Measurements from ENCODE around the gene TLR7. TPM values are rescaled to one million over a fixed set of nuclear protein-coding genes. Genes with fewer than 3 reads are reported as not detected.

The TLR7 gene
- total RNA-seq, 1 experiment from 2014 or later: not detected

GRCh38 chrX:12934850-12935249 is 68.0 kb downstream of the TLR7 start:
- no peak overlapping the region for H3K4me3 ChIP-seq (ENCODE audit: low read depth in 2 of 2, low read length in 2 of 2)
- CTCF ChIA-PET: no interaction called here
- POLR2A ChIA-PET: no interaction called here
- no peaks in the 10 kb centered on the region for H3K27me3 ChIP-seq (ENCODE audit: control insufficient read depth, insufficient read depth, low read length)
- TF ChIP-seq, protein P1, sequence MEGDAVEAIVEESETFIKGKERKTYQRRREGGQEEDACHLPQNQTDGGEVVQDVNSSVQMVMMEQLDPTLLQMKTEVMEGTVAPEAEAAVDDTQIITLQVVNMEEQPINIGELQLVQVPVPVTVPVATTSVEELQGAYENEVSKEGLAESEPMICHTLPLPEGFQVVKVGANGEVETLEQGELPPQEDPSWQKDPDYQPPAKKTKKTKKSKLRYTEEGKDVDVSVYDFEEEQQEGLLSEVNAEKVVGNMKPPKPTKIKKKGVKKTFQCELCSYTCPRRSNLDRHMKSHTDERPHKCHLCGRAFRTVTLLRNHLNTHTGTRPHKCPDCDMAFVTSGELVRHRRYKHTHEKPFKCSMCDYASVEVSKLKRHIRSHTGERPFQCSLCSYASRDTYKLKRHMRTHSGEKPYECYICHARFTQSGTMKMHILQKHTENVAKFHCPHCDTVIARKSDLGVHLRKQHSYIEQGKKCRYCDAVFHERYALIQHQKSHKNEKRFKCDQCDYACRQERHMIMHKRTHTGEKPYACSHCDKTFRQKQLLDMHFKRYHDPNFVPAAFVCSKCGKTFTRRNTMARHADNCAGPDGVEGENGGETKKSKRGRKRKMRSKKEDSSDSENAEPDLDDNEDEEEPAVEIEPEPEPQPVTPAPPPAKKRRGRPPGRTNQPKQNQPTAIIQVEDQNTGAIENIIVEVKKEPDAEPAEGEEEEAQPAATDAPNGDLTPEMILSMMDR (IDR thresholded peaks at IDR 0.05): no peak
- TF ChIP-seq SIN3A (IDR thresholded peaks at IDR 0.05; ENCODE audit: borderline replicate concordance, insufficient read depth, low read depth, low read length): no peak
- no peak for TF ChIP-seq TCF7L2 (IDR thresholded peaks at IDR 0.05; ENCODE audit: low read depth, low read length)
- TF ChIP-seq REST (IDR thresholded peaks at IDR 0.05; ENCODE audit: insufficient read depth in 1 of 2, low read depth in 2 of 2, low read length in 1 of 2): no peak
- H3K9me3 ChIP-seq (ENCODE audit: control insufficient read depth, insufficient read depth, low read depth, low read length): peaks cover 2% of the 10 kb centered on the region; the same call in 1 of the 2 replicates
- no peak for DNase-seq (ENCODE audit: low read depth, low spot score)
- no peaks in the 10 kb centered on the region for H3K36me3 ChIP-seq (ENCODE audit: control insufficient read depth, insufficient read depth, low read length)
- H3K4me1 ChIP-seq (ENCODE audit: control insufficient read depth, insufficient read depth, low read length): no peaks in the 10 kb centered on the region
- intact Hi-C loops (cut with micrococcal nuclease; ENCODE audit: unreplicated experiment) (no loop called here), in situ Hi-C loops (cut with HindIII; ENCODE audit: low pct_unique_long_range_greater_than_20kb, low sequenced_read_pairs) (no loop called here)
- H3K27ac ChIP-seq (ENCODE audit: low read length): no peak overlapping the region
- BruUV-seq (replicated peaks): no TSS peak
- no peak for ATAC-seq

DNA sequence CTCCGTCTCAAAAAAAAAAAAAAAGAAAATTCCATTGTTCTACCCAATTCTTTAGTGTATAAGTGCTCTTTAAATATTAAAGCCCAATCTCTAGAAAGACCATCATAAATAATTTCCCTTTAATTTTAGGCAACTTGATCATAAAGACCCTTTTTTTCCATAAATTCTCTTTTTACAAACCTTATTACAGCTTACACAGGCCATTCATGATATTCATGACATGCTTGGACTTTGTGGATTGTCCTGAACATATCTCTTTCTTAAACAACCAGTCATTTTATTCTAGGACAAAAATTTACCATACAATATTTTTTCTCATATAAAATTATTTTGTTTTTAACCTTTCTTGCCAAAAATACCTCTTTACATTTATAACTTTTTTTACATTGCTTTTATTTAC is 70.1 kb downstream of the TLR7 start:
- ChIA-PET CTCF (no interaction called here), POLR2A (no interaction called here)
- peaks cover 2% of the 10 kb centered on the region; the same call in 1 of the 2 replicates for H3K9me3 ChIP-seq (ENCODE audit: control insufficient read depth, insufficient read depth, low read depth, low read length)
- no peak overlapping the region for H3K4me3 ChIP-seq (ENCODE audit: low read depth in 2 of 2, low read length in 2 of 2)
- no peak overlapping the region for H3K27ac ChIP-seq (ENCODE audit: low read length)
- BruUV-seq (replicated peaks): no TSS peak
- TF ChIP-seq REST (IDR thresholded peaks at IDR 0.05; ENCODE audit: insufficient read depth in 1 of 2, low read depth in 2 of 2, low read length in 1 of 2): no peak
- TF ChIP-seq, protein P1 (IDR thresholded peaks at IDR 0.05): no peak
- TF ChIP-seq TCF7L2 (IDR thresholded peaks at IDR 0.05; ENCODE audit: low read depth, low read length): no peak
- no peak for TF ChIP-seq POLR2AphosphoS5 (IDR thresholded peaks at IDR 0.05; ENCODE audit: low read depth, low read length)
- TF ChIP-seq SIN3A (IDR thresholded peaks at IDR 0.05; ENCODE audit: borderline replicate concordance, insufficient read depth, low read depth, low read length): no peak
- H3K4me1 ChIP-seq (ENCODE audit: control insufficient read depth, insufficient read depth, low read length): no peaks in the 10 kb centered on the region
- ATAC-seq: no peak
- DNase-seq (ENCODE audit: low read depth, low spot score): no peak
- in situ Hi-C loops (cut with HindIII; ENCODE audit: low pct_unique_long_range_greater_than_20kb, low sequenced_read_pairs) (no loop called here), intact Hi-C loops (cut with micrococcal nuclease; ENCODE audit: unreplicated experiment) (no loop called here)
- no peaks in the 10 kb centered on the region for H3K27me3 ChIP-seq (ENCODE audit: control insufficient read depth, insufficient read depth, low read length)
- no peaks in the 10 kb centered on the region for H3K36me3 ChIP-seq (ENCODE audit: control insufficient read depth, insufficient read depth, low read length)

Other genes with a start within 250 kb of the TLR7 start
- 28.4 TPM for gene PRPS2, start 75.7 kb upstream of the TLR7 start, total RNA-seq (2021; ENCODE audit: unreplicated experiment)
- not detected for gene TLR8, start 39.5 kb downstream of the TLR7 start, total RNA-seq (2021; ENCODE audit: unreplicated experiment)
- 2,928 TPM for gene TMSB4X, start 108.0 kb downstream of the TLR7 start, total RNA-seq (2021; ENCODE audit: unreplicated experiment)
- not detected for gene FAM9C, start 177.5 kb downstream of the TLR7 start, total RNA-seq (2021; ENCODE audit: unreplicated experiment)